HepG2 (cell line): ENCODE measurements around the gene MICAL1. TPM values are rescaled to one million over a fixed set of nuclear protein-coding genes. Genes with fewer than 3 reads are reported as not detected.

Experiments used
- ATAC-seq: fragments of 200-7000 bp; cut with Tn5 transposase; 3 replicates; pipeline ENCODE4 v1.9.1; 2020; ENCODE audit warnings: mild to moderate bottlenecking, moderate library complexity
- BruUV-seq: library from RNA; stranded (reverse); fragments of 400-500 nt; replicated peaks from 2 replicates; lab custom pipeline; 2021; lab: Mats Ljungman, UMichigan
- CTCF ChIA-PET: fragments of 300-600 bp; formaldehyde crosslinking; extraction: SDS; loops from one replicate; lab custom pipeline; 2021; ENCODE audit warnings: low total read pairs, inconsistent platforms, low intra/inter-chr PET ratio; lab: Yijun Ruan, JAX
- POLR2A ChIA-PET: fragments of 350-600 bp; sonication (Branson Sonifier 250); formaldehyde crosslinking; loops from one replicate; lab custom pipeline; 2020; ENCODE audit warnings: antibody characterized with exemption, inconsistent platforms; lab: Yijun Ruan, JAX
- DNase-seq: peaks from one replicate; pipeline ENCODE4 v3.0.0-alpha.2; 2015; ENCODE audit warnings: low spot score
- FAIRE-seq: peaks from 3 replicates; lab custom pipeline; 2011; peaks lifted over from hg19 to GRCh38; lab: Jason Lieb, UNC
- H2AFZ ChIP-seq: one replicate; pipeline ENCODE4 v1.6.1; 2011; ENCODE audit warnings: low read length, inconsistent platforms
- H3K27ac ChIP-seq: fragments of 300-600 bp; 3 replicates; pipeline ENCODE4 v1.8.0; 2011; ENCODE audit warnings: mixed run types, mild to moderate bottlenecking, mixed read lengths, low read length, inconsistent platforms; ENCODE audit not compliant: insufficient read depth; ENCODE audit errors: extremely low read length
- H3K27me3 ChIP-seq, 2 experiments: fragments of 200-600 bp in 1 of 2; 2 replicates in 1 of 2; 3 replicates in 1 of 2; pipeline versions ENCODE4 v1.6.0 to v1.8.0; 2011; ENCODE audit warnings: low read length in 2 of 2, mild to moderate bottlenecking in 2 of 2, moderate library complexity in 2 of 2, inconsistent platforms in 1 of 2; ENCODE audit not compliant: insufficient read depth in 2 of 2, control insufficient read depth in 1 of 2
- H3K36me3 ChIP-seq, 2 experiments: fragments of 200-600 bp in 1 of 2; replicated peaks in 1 of 2; 2 replicates in 1 of 2; 3 replicates in 1 of 2; pipeline versions ENCODE4 v1.5.1 to v1.8.0; 2011; ENCODE audit warnings: low read length in 2 of 2, inconsistent platforms in 1 of 2; ENCODE audit not compliant: insufficient read depth in 2 of 2, control insufficient read depth in 1 of 2
- H3K4me1 ChIP-seq: 2 replicates; pipeline ENCODE4 v1.5.1; 2012; ENCODE audit warnings: low read length, inconsistent platforms; ENCODE audit not compliant: insufficient read depth
- H3K4me2 ChIP-seq: 2 replicates; pipeline ENCODE4 v1.6.0; 2011; ENCODE audit warnings: low read depth, low read length, inconsistent platforms
- H3K4me3 ChIP-seq, 3 experiments: fragments of 200-600 bp in 1 of 3; sonication (generic), shearing (Covaris generic) in 1 of 3; replicated peaks in 1 of 3; 2 replicates each; pipeline ENCODE4 v1.5.1; 2011 to 2016; ENCODE audit warnings: low read length in 3 of 3, inconsistent platforms in 2 of 3, low read depth in 2 of 3, mild to moderate bottlenecking in 2 of 3, control low read depth in 1 of 3, mixed read lengths in 1 of 3; ENCODE audit not compliant: insufficient read depth in 1 of 3
- H3K79me2 ChIP-seq: one replicate; pipeline ENCODE4 v1.6.1; 2011; ENCODE audit warnings: low read length, inconsistent platforms; ENCODE audit not compliant: insufficient read depth
- H3K9ac ChIP-seq: 2 replicates; pipeline ENCODE4 v1.6.0; 2011; ENCODE audit warnings: mild to moderate bottlenecking, low read depth, low read length, inconsistent platforms; ENCODE audit not compliant: insufficient read depth
- H3K9me3 ChIP-seq: 2 replicates; pipeline ENCODE4 v1.5.1; 2012; ENCODE audit warnings: mild to moderate bottlenecking, low read length
- H4K20me1 ChIP-seq: 2 replicates; pipeline ENCODE4 v1.6.0; 2011; ENCODE audit warnings: inconsistent platforms, mild to moderate bottlenecking, low read length, moderate library complexity; ENCODE audit not compliant: insufficient read depth
- EZH2 ChIP-seq: conservative IDR thresholded peaks from 2 replicates; pipeline ENCODE4 v1.6.1; 2012; ENCODE audit warnings: mild to moderate bottlenecking, low read depth, low read length, moderate library complexity
- HNF4G ChIP-seq, 2 experiments: sonication (generic) in 1 of 2; formaldehyde crosslinking in 1 of 2; IDR thresholded peaks; 2 replicates each; pipeline versions ENCODE4 v1.4.0 to v1.6.1; 2011 to 2020; ENCODE audit warnings: borderline replicate concordance in 2 of 2, low read depth in 2 of 2, mild to moderate bottlenecking in 2 of 2, low read length in 1 of 2, missing genetic modification reagents in 1 of 2, moderate library complexity in 1 of 2
- HOXA3 ChIP-seq: sonication (generic); formaldehyde crosslinking; IDR thresholded peaks from 2 replicates; pipeline ENCODE4 v1.5.0; 2020; ENCODE audit warnings: missing genetic modification reagents
- JUND ChIP-seq: sonication (generic); formaldehyde crosslinking; IDR thresholded peaks from 2 replicates; pipeline ENCODE4 v1.8.0; 2022; ENCODE audit warnings: mild to moderate bottlenecking, missing genetic modification reagents
- NFRKB ChIP-seq: fragments of 450-650 bp; IDR thresholded peaks from 2 replicates; pipeline ENCODE4 v1.6.1; 2017
- ZNF24 ChIP-seq: fragments of 450-650 bp; IDR thresholded peaks from 2 replicates; pipeline ENCODE4 v1.6.1; 2017; ENCODE audit warnings: antibody characterized with exemption, mild to moderate bottlenecking
- ZNF331 ChIP-seq: sonication (generic); formaldehyde crosslinking; IDR thresholded peaks from 2 replicates; pipeline ENCODE4 v1.4.0; 2020; ENCODE audit warnings: missing genetic modification reagents
- ZNF333 ChIP-seq: sonication (generic); formaldehyde crosslinking; IDR thresholded peaks from 2 replicates; pipeline ENCODE4 v1.4.0; 2020; ENCODE audit warnings: mild to moderate bottlenecking, missing genetic modification reagents, borderline replicate concordance
- in situ Hi-C: cut with HindIII; loops from 2 replicates; pipeline ENCODE4 v1.10.0; 2017; ENCODE audit warnings: low pct_unique_long_range_greater_than_20kb; ENCODE audit not compliant: extremely low pct_ligation_motif_present
- intact Hi-C: fragments of 100-400 bp; cut with micrococcal nuclease; formaldehyde crosslinking; loops from one replicate; pipeline ENCODE4 v1.10.0; 2022; ENCODE audit not compliant: unreplicated experiment
- polyA plus RNA-seq, 8 experiments: library from polyadenylated mRNA; depleted of rRNA in 3 of 8; stranded (reverse) in 7 of 8; unstranded in 1 of 8; fragments of >200 nt; fragmentation: Illumina TruSeq in 4 of 8; extraction: Trizol in 4 of 8; gene quantifications; 2 replicates each; pipeline versions ENCODE4 v1.2.1 to v1.2.3, GENCODE V29; 2011 to 2016; ENCODE audit warnings: low read depth in 4 of 8, missing spikeins in 1 of 8, mixed read lengths in 1 of 8; ENCODE audit not compliant: insufficient read depth in 1 of 8
- total RNA-seq, 5 experiments: library from RNA; depleted of rRNA; stranded (reverse); fragments of >200 nt; fragmentation: Illumina TruSeq; extraction: Trizol; gene quantifications; 2 replicates each; pipeline ENCODE4 v1.2.3, GENCODE V29; 2016; ENCODE audit warnings: low read depth in 1 of 5
- TF ChIP-seq, protein P1 (sequence below): sonication (generic); formaldehyde crosslinking; IDR thresholded peaks from 2 replicates; pipeline ENCODE4 v1.4.0; 2020; ENCODE audit warnings: missing genetic modification reagents
- TF ChIP-seq, protein P2 (sequence below): sonication (generic); formaldehyde crosslinking; IDR thresholded peaks from 2 replicates; pipeline ENCODE4 v1.4.0; 2020; ENCODE audit warnings: mild to moderate bottlenecking, missing genetic modification reagents

The MICAL1 gene
- total and polyA plus RNA-seq, 2 of the 13 experiments (the other 11 are each of a cell fraction or from before 2014, with no cell fraction given), result 6.9 to 39.0 TPM

DNA sequence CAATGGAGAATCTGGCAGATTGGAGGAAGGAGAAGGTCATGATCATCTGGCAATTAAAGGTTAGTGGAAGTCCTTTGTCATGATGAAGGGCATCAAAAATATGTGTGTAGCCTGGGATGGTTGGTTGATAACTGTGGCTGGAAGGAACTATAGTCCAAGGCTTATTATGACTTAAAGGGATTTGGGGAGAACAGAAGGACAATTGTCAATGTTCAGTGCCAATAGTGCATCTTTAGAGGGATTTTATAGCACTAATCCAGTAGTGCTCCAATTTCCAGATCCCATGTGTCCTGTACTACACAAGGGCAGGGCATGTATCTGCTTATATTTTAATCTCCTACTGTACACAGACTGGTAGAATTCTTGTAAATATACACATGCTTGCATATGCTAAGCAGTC, 32.4 kb upstream of the MICAL1 start:
- no peaks in the 10 kb centered on the region for H4K20me1 ChIP-seq
- intact Hi-C loops, result no loop called here
- H3K9me3 ChIP-seq, result no peaks in the 10 kb centered on the region
- no peaks in the 10 kb centered on the region for H3K36me3 ChIP-seq
- H3K4me1 ChIP-seq, result 0 out of 2 replicates have a peak, but pooled peaks cover 5% of the 10 kb centered on the region
- H3K4me3 ChIP-seq, result no peak overlapping the region
- peaks cover 0 to 4% of the 10 kb centered on the region in 2 experiments; a peak in 1 of 5 replicates for H3K27me3 ChIP-seq
- H3K9ac ChIP-seq, result no peak overlapping the region
- BruUV-seq, result no TSS peak
- FAIRE-seq (no peak), ATAC-seq (no peak), DNase-seq (no peak)
- TF ChIP-seq HNF4G (IDR thresholded peaks at IDR 0.05; ENCODE audit: borderline replicate concordance, low read depth, low read length) (no peak), HNF4G (CRISPR knock-in tag; IDR thresholded peaks at IDR 0.05; ENCODE audit: borderline replicate concordance, low read depth) (no peak), ZNF331 (CRISPR knock-in tag) (no peak), ZNF333 (no peak), NFRKB (no peak), EZH2 (no peak), ZNF24 (no peak), JUND (CRISPR knock-in tag) (no peak), HOXA3 (CRISPR knock-in tag) (no peak)
- TF ChIP-seq, protein P1, sequence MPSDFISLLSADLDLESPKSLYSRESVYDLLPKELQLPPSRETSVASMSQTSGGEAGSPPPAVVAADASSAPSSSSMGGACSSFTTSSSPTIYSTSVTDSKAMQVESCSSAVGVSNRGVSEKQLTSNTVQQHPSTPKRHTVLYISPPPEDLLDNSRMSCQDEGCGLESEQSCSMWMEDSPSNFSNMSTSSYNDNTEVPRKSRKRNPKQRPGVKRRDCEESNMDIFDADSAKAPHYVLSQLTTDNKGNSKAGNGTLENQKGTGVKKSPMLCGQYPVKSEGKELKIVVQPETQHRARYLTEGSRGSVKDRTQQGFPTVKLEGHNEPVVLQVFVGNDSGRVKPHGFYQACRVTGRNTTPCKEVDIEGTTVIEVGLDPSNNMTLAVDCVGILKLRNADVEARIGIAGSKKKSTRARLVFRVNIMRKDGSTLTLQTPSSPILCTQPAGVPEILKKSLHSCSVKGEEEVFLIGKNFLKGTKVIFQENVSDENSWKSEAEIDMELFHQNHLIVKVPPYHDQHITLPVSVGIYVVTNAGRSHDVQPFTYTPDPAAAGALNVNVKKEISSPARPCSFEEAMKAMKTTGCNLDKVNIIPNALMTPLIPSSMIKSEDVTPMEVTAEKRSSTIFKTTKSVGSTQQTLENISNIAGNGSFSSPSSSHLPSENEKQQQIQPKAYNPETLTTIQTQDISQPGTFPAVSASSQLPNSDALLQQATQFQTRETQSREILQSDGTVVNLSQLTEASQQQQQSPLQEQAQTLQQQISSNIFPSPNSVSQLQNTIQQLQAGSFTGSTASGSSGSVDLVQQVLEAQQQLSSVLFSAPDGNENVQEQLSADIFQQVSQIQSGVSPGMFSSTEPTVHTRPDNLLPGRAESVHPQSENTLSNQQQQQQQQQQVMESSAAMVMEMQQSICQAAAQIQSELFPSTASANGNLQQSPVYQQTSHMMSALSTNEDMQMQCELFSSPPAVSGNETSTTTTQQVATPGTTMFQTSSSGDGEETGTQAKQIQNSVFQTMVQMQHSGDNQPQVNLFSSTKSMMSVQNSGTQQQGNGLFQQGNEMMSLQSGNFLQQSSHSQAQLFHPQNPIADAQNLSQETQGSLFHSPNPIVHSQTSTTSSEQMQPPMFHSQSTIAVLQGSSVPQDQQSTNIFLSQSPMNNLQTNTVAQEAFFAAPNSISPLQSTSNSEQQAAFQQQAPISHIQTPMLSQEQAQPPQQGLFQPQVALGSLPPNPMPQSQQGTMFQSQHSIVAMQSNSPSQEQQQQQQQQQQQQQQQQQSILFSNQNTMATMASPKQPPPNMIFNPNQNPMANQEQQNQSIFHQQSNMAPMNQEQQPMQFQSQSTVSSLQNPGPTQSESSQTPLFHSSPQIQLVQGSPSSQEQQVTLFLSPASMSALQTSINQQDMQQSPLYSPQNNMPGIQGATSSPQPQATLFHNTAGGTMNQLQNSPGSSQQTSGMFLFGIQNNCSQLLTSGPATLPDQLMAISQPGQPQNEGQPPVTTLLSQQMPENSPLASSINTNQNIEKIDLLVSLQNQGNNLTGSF (CRISPR knock-in tag), result no peak
- TF ChIP-seq, protein P2, sequence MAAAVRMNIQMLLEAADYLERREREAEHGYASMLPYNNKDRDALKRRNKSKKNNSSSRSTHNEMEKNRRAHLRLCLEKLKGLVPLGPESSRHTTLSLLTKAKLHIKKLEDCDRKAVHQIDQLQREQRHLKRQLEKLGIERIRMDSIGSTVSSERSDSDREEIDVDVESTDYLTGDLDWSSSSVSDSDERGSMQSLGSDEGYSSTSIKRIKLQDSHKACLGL (CRISPR knock-in tag), result no peak
- in situ Hi-C loops, result no loop called here
- H3K79me2 ChIP-seq, result no peaks in the 10 kb centered on the region
- no peak overlapping the region for H3K27ac ChIP-seq
- no peak overlapping the region for H2AFZ ChIP-seq
- POLR2A ChIA-PET, result no interaction called here
- H3K4me2 ChIP-seq, result no peak overlapping the region
- CTCF ChIA-PET, result no interaction called here
